Liver (tissue), 3 donors: Measurements from ENCODE around the gene TMEM175.

Source experiments
- CTCF ChIP-seq: fragments of 150-350 bp; IDR thresholded peaks from 2 replicates; pipeline ENCODE4 v1.5.1; 2017; ENCODE audit warnings: improper control_type of control experiment, low read depth, low read length; ENCODE audit not compliant: missing input control
- HNF4A ChIP-seq, 2 donors: conservative IDR thresholded peaks; 2 replicates each; pipeline ENCODE4 v1.6.1; 2016; ENCODE audit warnings: antibody characterized with exemption in 2 of 2, mild to moderate bottlenecking in 2 of 2
- JUND ChIP-seq, 2 donors: IDR thresholded peaks; 2 replicates each; pipeline ENCODE4 v1.6.1; 2016; ENCODE audit warnings: antibody characterized with exemption in 2 of 2
- MAX ChIP-seq: IDR thresholded peaks from 2 replicates; pipeline ENCODE4 v1.6.1; 2016; ENCODE audit warnings: antibody characterized with exemption
- RAD21 ChIP-seq, 2 donors: IDR thresholded peaks; 2 replicates each; pipeline ENCODE4 v1.6.1; 2016; ENCODE audit warnings: antibody characterized with exemption in 2 of 2, mild to moderate bottlenecking in 2 of 2
- TAF1 ChIP-seq: conservative IDR thresholded peaks from 2 replicates; pipeline ENCODE4 v1.6.1; 2016; ENCODE audit warnings: antibody characterized with exemption, mild to moderate bottlenecking
- donor health status: healthy.
- donor health status: healthy.

GRCh38 chr4:982814-983213 is 50.6 kb downstream of the TMEM175 start:
- no peak for TF ChIP-seq CTCF
- no peak for TF ChIP-seq MAX
- no peak for TF ChIP-seq RAD21 (IDR thresholded peaks at IDR 0.05)
- TF ChIP-seq TAF1, result no peak
- TF ChIP-seq HNF4A (conservative IDR thresholded peaks at IDR 0.05), result no peak
- TF ChIP-seq JUND (IDR thresholded peaks at IDR 0.05), result no peak
